ENCODE results near the gene GLA. TPM values are rescaled to one million over a fixed set of nuclear protein-coding genes. Genes with fewer than 3 reads are reported as not detected.

GLA gene
- total RNA-seq, 2 donors from 2014 or later = 9.7 to 11.8 TPM

DNA sequence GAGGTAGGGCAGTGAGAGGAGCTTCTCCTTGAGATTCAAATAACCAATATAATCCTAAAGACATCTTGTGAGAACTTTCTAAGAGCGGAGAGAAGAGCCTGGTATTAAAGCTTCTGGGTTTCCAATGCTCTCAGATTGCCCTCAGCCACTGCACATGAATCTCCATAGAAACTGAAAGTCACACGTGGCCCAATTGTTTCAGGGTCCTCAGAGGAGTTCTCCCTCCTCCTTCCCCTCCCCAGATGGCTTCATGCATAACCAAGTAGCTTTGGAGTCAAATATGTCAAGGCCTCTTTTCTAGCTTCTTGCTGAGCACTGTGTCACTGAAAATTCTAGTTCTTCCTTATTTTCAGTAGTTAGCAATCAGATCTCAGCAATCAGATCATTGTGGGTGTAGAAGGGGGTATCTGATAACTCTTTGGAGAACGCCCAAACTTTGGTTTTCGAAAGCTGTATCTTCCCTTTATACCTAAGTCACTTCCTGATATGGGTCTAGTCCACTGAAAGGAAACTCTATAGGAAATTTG, 24.0 kb downstream of the GLA start:
- H3K27me3 ChIP-seq = no peaks in the 10 kb centered on the region
- TF ChIP-seq CTCF (IDR thresholded peaks at IDR 0.05) = no peak
- no peaks in the 10 kb centered on the region for H3K9me3 ChIP-seq
- no peak overlapping the region for H3K27ac ChIP-seq
- H3K36me3 ChIP-seq = no peaks in the 10 kb centered on the region
- H3K4me3 ChIP-seq = no peak overlapping the region
- H3K4me1 ChIP-seq = no peaks in the 10 kb centered on the region
- DNase-seq (ENCODE audit: low spot score) = no peak

- Histone ChIP-seq H3K27ac (no peak overlapping the region), H3K36me3 (no peaks in the 10 kb centered on the region), H3K9me3 (no peaks in the 10 kb centered on the region), H3K4me1 (no peaks in the 10 kb centered on the region), H3K27me3 (no peaks in the 10 kb centered on the region), H3K4me3 (no peak overlapping the region)
- no peak for TF ChIP-seq CTCF (IDR thresholded peaks at IDR 0.05)
- no peak for DNase-seq (ENCODE audit: low spot score)
Observed at GRCh38 chrX:101377547-101377946, 30.2 kb downstream of the GLA start.

DNA sequence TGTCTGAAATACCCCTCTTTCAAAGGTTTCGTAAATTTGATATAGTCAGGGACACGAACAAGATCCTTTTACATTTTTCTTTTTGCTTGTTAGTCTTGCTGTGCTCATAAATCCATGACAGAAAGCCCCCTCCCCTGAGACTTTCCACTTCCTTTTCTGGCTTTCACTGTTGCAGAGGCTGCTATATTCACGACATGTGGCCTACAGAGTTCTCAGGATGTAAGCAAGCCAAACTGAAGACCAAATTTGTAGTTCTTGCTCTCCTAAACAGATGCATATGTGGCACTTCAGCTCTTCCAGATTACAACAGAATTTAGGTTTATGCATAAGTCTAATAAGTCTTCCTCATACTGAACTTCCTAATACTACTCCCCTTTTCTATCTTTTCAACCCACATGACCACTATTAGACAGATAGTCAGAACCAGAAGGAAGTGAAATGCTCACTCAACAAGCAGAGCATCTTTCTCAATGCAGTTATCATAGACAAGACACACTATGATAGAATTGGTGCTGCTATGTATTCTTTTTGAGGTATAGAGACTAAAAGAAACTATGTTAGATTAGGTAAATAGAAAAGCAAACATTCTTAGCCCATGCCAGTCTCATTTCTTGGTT, 36.7 kb downstream of the GLA start:
- no peak overlapping the region for H3K27ac ChIP-seq
- no peaks in the 10 kb centered on the region for H3K27me3 ChIP-seq
- H3K4me1 ChIP-seq = no peaks in the 10 kb centered on the region
- DNase-seq (ENCODE audit: low spot score) = no peak
- no peaks in the 10 kb centered on the region for H3K9me3 ChIP-seq
- no peak overlapping the region for H3K4me3 ChIP-seq
- TF ChIP-seq CTCF (IDR thresholded peaks at IDR 0.05) = no peak
- no peaks in the 10 kb centered on the region for H3K36me3 ChIP-seq

- H3K27ac ChIP-seq = no peak overlapping the region
- no peak for DNase-seq (ENCODE audit: low spot score)
Observed at GRCh38 chrX:101369687-101370086, 38.0 kb downstream of the GLA start.

DNA sequence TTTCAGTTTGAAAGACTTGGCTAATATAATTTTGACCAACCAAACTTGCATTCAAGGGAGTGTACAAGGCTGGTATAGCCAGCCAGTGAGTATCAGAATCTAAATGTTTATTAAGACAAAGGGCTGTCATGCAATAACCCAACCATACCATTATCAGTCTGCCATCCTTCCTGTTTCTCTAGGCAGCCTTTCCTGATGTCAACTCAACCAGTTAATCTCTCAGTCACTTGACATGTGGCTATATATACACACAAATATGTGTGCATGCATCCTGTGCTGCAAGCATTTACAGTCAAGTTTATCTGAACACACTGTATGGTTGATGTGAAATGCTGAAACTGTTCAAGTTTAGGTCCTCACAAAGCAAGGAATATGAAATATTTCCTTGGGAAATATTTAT, 38.9 kb downstream of the GLA start:
- H3K27ac ChIP-seq = no peak overlapping the region
- DNase-seq (ENCODE audit: low spot score) = no peak
- no peak for TF ChIP-seq CTCF (IDR thresholded peaks at IDR 0.05)
- no peaks in the 10 kb centered on the region for H3K9me3 ChIP-seq
- no peak overlapping the region for H3K4me3 ChIP-seq
- no peaks in the 10 kb centered on the region for H3K27me3 ChIP-seq
- no peaks in the 10 kb centered on the region for H3K4me1 ChIP-seq
- H3K36me3 ChIP-seq = no peaks in the 10 kb centered on the region

More at GRCh38 chrX:101369687-101370086, 38.0 kb downstream of the GLA start:
- Histone ChIP-seq H3K36me3 (no peaks in the 10 kb centered on the region), H3K27me3 (no peaks in the 10 kb centered on the region), H3K4me1 (no peaks in the 10 kb centered on the region), H3K4me3 (no peak overlapping the region), H3K9me3 (no peaks in the 10 kb centered on the region)
- no peak for TF ChIP-seq CTCF (IDR thresholded peaks at IDR 0.05)

DNA sequence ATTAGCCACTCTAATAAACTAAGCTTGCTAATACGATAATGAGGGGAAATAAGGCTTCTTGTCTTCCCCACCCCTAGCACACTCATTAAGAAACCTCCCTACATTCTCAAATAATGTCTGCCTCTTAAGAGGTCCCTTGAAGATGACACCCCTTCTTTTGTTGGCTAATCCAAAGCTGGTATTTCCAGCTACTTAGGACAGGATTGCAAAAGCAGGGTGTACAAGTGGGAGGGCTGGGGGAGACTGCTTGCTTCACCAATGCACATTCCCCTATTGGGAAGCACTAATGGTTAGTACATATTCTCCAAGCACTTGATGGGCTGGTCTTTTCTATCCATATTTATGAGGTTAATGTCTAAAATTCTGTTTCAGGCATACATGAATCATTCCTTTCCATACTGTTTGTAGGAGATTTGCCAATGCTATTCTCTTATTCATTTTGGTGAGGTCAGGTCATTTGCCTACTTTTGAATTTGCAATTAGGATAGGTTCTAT, 42.4 kb downstream of the GLA start:
- Histone ChIP-seq H3K27ac (no peak overlapping the region), H3K4me1 (no peaks in the 10 kb centered on the region), H3K36me3 (no peaks in the 10 kb centered on the region), H3K4me3 (no peak overlapping the region), H3K27me3 (no peaks in the 10 kb centered on the region), H3K9me3 (no peaks in the 10 kb centered on the region)
- no peak for TF ChIP-seq CTCF (IDR thresholded peaks at IDR 0.05)
- DNase-seq (ENCODE audit: low spot score) = no peak
